ENCODE results near the gene STK32C.

STK32C gene

DNA sequence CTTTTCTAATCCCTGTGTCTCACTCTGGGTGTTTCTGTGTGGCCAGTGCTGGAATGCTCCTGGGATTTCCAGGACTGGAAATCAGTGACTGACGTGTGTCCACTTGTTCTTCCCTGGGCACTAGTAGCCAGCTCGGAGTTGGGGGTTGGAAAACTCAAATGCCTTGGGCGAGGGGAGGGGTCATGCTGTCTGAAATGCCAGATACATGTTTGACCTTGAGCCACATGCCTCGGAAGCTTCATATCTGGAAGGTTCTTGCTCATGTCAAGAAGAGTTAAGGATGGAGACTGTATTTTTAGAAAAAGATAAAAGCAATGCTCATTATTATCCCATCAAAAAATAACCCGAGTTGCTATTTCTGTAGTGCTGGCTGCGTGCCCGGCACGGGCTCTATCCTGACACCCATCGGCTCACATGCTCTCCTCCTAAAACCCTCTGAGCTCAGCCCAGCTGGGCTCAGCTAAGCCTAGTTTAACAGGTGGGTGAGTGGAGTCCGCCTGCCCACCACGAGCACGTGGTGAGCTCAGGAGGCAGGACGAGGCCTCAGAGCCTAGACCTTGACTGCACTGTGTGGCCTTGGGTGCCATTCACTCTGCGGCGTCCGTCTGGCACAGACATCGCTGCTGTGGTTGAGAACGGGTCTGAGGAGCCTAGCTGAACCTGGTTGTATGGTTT lies 114.6 kb downstream of the STK32C start:
- Histone ChIP-seq H3K9me3 (ENCODE audit: insufficient read depth, low read depth, low read length) (peaks cover 5% of the 10 kb centered on the region), H3K9ac (ENCODE audit: low read length) (no peak overlapping the region), H3K36me3 (ENCODE audit: control insufficient read depth in 1 of 2, insufficient read depth in 2 of 2, low read length in 2 of 2) (no peaks in the 10 kb centered on the region), H4K12ac (ENCODE audit: low read depth, low read length) (no peak overlapping the region), H3K27me3 (ENCODE audit: insufficient read depth, low read length) (peaks cover 14% of the 10 kb centered on the region), H3K27ac (ENCODE audit: low read depth, low read length) (no peak overlapping the region), H3K14ac (ENCODE audit: low read length) (no peak overlapping the region), H3K79me2 (ENCODE audit: control insufficient read depth, insufficient read depth, low read length, poor library complexity) (no peaks in the 10 kb centered on the region), H2BK120ac (ENCODE audit: insufficient read depth, low read length, poor library complexity) (no peak overlapping the region), H3K4me2 (ENCODE audit: low read length) (no peak overlapping the region), H3K4me1 (ENCODE audit: control insufficient read depth in 1 of 2, insufficient read depth in 2 of 2, low read length in 2 of 2) (no peaks in the 10 kb centered on the region), H4K8ac (ENCODE audit: low read depth, low read length) (no peak overlapping the region), H3K4me3 (ENCODE audit: low read depth, low read length) (no peak overlapping the region), H2AK5ac (ENCODE audit: low read length) (no peak overlapping the region), H3K79me1 (ENCODE audit: low read length) (no peaks in the 10 kb centered on the region), H2AFZ (ENCODE audit: insufficient read depth, low read length, poor library complexity) (no peak overlapping the region), H3K23ac (ENCODE audit: low read length) (no peak overlapping the region), H2BK5ac (ENCODE audit: low read depth, low read length, poor library complexity) (no peak overlapping the region), H3K4ac (ENCODE audit: low read depth, low read length) (no peak overlapping the region), H2BK12ac (ENCODE audit: low read length) (no peak overlapping the region), H3K18ac (ENCODE audit: low read length) (no peak overlapping the region), H4K91ac (ENCODE audit: low read depth, low read length) (no peak overlapping the region)
- DNase-seq: no peak
- no CpG with 5 or more reads among the region's 18 CpGs for WGBS (ENCODE audit: extremely low coverage, insufficient coverage, insufficient read length)

- Histone ChIP-seq H3K79me1 (ENCODE audit: low read length) (no peaks in the 10 kb centered on the region), H3K27ac (ENCODE audit: low read depth, low read length) (no peak overlapping the region), H3K9ac (ENCODE audit: low read length) (no peak overlapping the region), H2AK5ac (ENCODE audit: low read length) (no peak overlapping the region), H3K4me3 (ENCODE audit: low read depth, low read length) (no peak overlapping the region), H4K91ac (ENCODE audit: low read depth, low read length) (no peak overlapping the region), H4K12ac (ENCODE audit: low read depth, low read length) (no peak overlapping the region), H2BK120ac (ENCODE audit: insufficient read depth, low read length, poor library complexity) (no peak overlapping the region), H2BK12ac (ENCODE audit: low read length) (no peak overlapping the region), H3K79me2 (ENCODE audit: control insufficient read depth, insufficient read depth, low read length, poor library complexity) (no peaks in the 10 kb centered on the region), H3K4ac (ENCODE audit: low read depth, low read length) (no peak overlapping the region), H3K27me3 (ENCODE audit: insufficient read depth, low read length) (peaks cover 22% of the 10 kb centered on the region), H4K8ac (ENCODE audit: low read depth, low read length) (no peak overlapping the region), H3K18ac (ENCODE audit: low read length) (no peak overlapping the region), H2AFZ (ENCODE audit: insufficient read depth, low read length, poor library complexity) (no peak overlapping the region), H3K4me1 (ENCODE audit: control insufficient read depth in 1 of 2, insufficient read depth in 2 of 2, low read length in 2 of 2) (peaks cover 0 to 2% of the 10 kb centered on the region in 2 experiments), H2BK5ac (ENCODE audit: low read depth, low read length, poor library complexity) (no peak overlapping the region), H3K14ac (ENCODE audit: low read length) (no peak overlapping the region), H3K23ac (ENCODE audit: low read length) (no peak overlapping the region), H3K36me3 (ENCODE audit: control insufficient read depth in 1 of 2, insufficient read depth in 2 of 2, low read length in 2 of 2) (no peaks in the 10 kb centered on the region), H3K4me2 (ENCODE audit: low read length) (no peak overlapping the region), H3K9me3 (ENCODE audit: insufficient read depth, low read depth, low read length) (peaks cover 5% of the 10 kb centered on the region)
- WGBS (ENCODE audit: extremely low coverage, insufficient coverage, insufficient read length): no CpG with 5 or more reads among the region's 28 CpGs
- DNase-seq: no peak
Measured at GRCh38 chr10:132192076-132192975, 115.4 kb downstream of the STK32C start.

- no peaks in the 10 kb centered on the region for H3K36me3 ChIP-seq (ENCODE audit: control insufficient read depth in 1 of 2, insufficient read depth in 2 of 2, low read length in 2 of 2)
Measured at GRCh38 chr10:132189810-132190422, 117.8 kb downstream of the STK32C start.

DNA sequence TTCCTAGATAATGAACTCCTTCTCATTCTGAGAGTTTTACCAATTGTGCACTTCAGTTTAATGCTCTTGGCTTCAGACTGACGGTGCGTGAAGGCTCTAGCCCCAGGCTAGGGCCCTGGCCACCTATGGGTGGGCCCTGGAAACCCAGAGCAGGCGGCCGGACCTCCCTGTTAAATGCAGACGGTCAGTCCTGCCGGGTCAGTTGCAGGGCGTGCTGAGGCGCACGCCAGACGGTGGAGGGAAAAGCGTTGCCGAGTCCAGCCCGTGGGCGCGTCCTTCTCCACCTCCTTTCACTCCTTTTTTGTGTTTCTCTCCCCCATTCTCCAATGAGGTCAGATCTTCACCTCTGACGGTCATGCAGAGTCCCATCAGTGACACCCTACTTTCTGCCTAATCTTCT lies 118.7 kb downstream of the STK32C start:
- no CpG with 5 or more reads among the region's 16 CpGs for WGBS (ENCODE audit: extremely low coverage, insufficient coverage, insufficient read length)

More at GRCh38 chr10:132189810-132190422, 117.8 kb downstream of the STK32C start:
- no peak overlapping the region for H3K23ac ChIP-seq (ENCODE audit: low read length)
- no peak overlapping the region for H4K91ac ChIP-seq (ENCODE audit: low read depth, low read length)
- no peak overlapping the region for H3K4me2 ChIP-seq (ENCODE audit: low read length)
- H3K4ac ChIP-seq (ENCODE audit: low read depth, low read length): no peak overlapping the region
- peaks cover 44% of the 10 kb centered on the region for H3K27me3 ChIP-seq (ENCODE audit: insufficient read depth, low read length)
- no peak overlapping the region for H2BK120ac ChIP-seq (ENCODE audit: insufficient read depth, low read length, poor library complexity)
- no peak overlapping the region for H2AFZ ChIP-seq (ENCODE audit: insufficient read depth, low read length, poor library complexity)
- H3K9me3 ChIP-seq (ENCODE audit: insufficient read depth, low read depth, low read length): peaks cover 9% of the 10 kb centered on the region
- no peak for DNase-seq
- no peaks in the 10 kb centered on the region for H3K79me2 ChIP-seq (ENCODE audit: control insufficient read depth, insufficient read depth, low read length, poor library complexity)
- no peak overlapping the region for H3K27ac ChIP-seq (ENCODE audit: low read depth, low read length)
- H3K79me1 ChIP-seq (ENCODE audit: low read length): no peaks in the 10 kb centered on the region
- no CpG with 5 or more reads among the region's 17 CpGs for WGBS (ENCODE audit: extremely low coverage, insufficient coverage, insufficient read length)
- no peak overlapping the region for H4K12ac ChIP-seq (ENCODE audit: low read depth, low read length)
- no peak overlapping the region for H4K8ac ChIP-seq (ENCODE audit: low read depth, low read length)
- no peak overlapping the region for H2BK5ac ChIP-seq (ENCODE audit: low read depth, low read length, poor library complexity)
- H3K14ac ChIP-seq (ENCODE audit: low read length): no peak overlapping the region
- no peak overlapping the region for H2BK12ac ChIP-seq (ENCODE audit: low read length)
- H2AK5ac ChIP-seq (ENCODE audit: low read length): no peak overlapping the region
- H3K4me1 ChIP-seq (ENCODE audit: control insufficient read depth in 1 of 2, insufficient read depth in 2 of 2, low read length in 2 of 2): peaks cover 0 to 6% of the 10 kb centered on the region in 2 experiments
- peak overlapping the region; percentile 11 for H3K4me3 ChIP-seq (ENCODE audit: low read depth, low read length)
- H3K18ac ChIP-seq (ENCODE audit: low read length): no peak overlapping the region
- H3K9ac ChIP-seq (ENCODE audit: low read length): no peak overlapping the region

More for the DNA sequence above, 118.7 kb downstream of the STK32C start:
- Histone ChIP-seq H2AFZ (ENCODE audit: insufficient read depth, low read length, poor library complexity) (no peak overlapping the region), H3K27me3 (ENCODE audit: insufficient read depth, low read length) (peaks cover 47% of the 10 kb centered on the region), H3K79me2 (ENCODE audit: control insufficient read depth, insufficient read depth, low read length, poor library complexity) (no peaks in the 10 kb centered on the region), H3K4me1 (ENCODE audit: control insufficient read depth in 1 of 2, insufficient read depth in 2 of 2, low read length in 2 of 2) (peaks cover 0 to 6% of the 10 kb centered on the region in 2 experiments), H3K79me1 (ENCODE audit: low read length) (no peaks in the 10 kb centered on the region), H3K4ac (ENCODE audit: low read depth, low read length) (no peak overlapping the region), H4K8ac (ENCODE audit: low read depth, low read length) (no peak overlapping the region), H3K4me3 (ENCODE audit: low read depth, low read length) (no peak overlapping the region), H2BK120ac (ENCODE audit: insufficient read depth, low read length, poor library complexity) (no peak overlapping the region), H3K9ac (ENCODE audit: low read length) (no peak overlapping the region), H2BK5ac (ENCODE audit: low read depth, low read length, poor library complexity) (no peak overlapping the region), H4K91ac (ENCODE audit: low read depth, low read length) (no peak overlapping the region), H3K36me3 (ENCODE audit: control insufficient read depth in 1 of 2, insufficient read depth in 2 of 2, low read length in 2 of 2) (no peaks in the 10 kb centered on the region), H3K27ac (ENCODE audit: low read depth, low read length) (no peak overlapping the region), H3K9me3 (ENCODE audit: insufficient read depth, low read depth, low read length) (peaks cover 10% of the 10 kb centered on the region), H3K23ac (ENCODE audit: low read length) (no peak overlapping the region), H4K12ac (ENCODE audit: low read depth, low read length) (no peak overlapping the region), H3K18ac (ENCODE audit: low read length) (no peak overlapping the region), H2BK12ac (ENCODE audit: low read length) (no peak overlapping the region), H3K4me2 (ENCODE audit: low read length) (no peak overlapping the region), H3K14ac (ENCODE audit: low read length) (no peak overlapping the region), H2AK5ac (ENCODE audit: low read length) (no peak overlapping the region)
- DNase-seq: no peak

Measured in trophoblast cell (in vitro differentiated cells and primary cell).